Naive thymus-derived CD8-positive, alpha-beta T cell (primary cell): ENCODE data around the gene NTM. TPM values are rescaled to one million over a fixed set of nuclear protein-coding genes. Genes with fewer than 3 reads are reported as not detected.
A peak's percentile ranks its signal among the peaks of the same experiment; 100 is the strongest.

Experiments used
- ATAC-seq, 2 donors: fragments of 150-1000 bp; cut with Tn5 transposase in 1 of 2; sonication (Bioruptor Pico), chemical (Tn5 transposase) in 1 of 2; 1 replicate in 1 of 2; 2 replicates in 1 of 2; pipeline ENCODE4 v1.10.0; 2021; ENCODE audit warnings: mild to moderate bottlenecking in 2 of 2, moderate library complexity in 2 of 2
- POLR2A ChIA-PET: fragments of 350-600 bp; sonication (Branson Sonifier 250); formaldehyde crosslinking; loops from one replicate; lab custom pipeline; 2021; ENCODE audit warnings: antibody characterized with exemption; lab: Charles Lee
- DNase-seq, 10 donors: peaks; one replicate each; pipeline versions ENCODE4 v3.0.0 to v3.0.0-alpha.2; 2020 to 2022
- H3K27ac Mint-ChIP-seq, 10 donors: one replicate each; pipeline ENCODE4 v1.8.0; 2020 to 2022; ENCODE audit warnings: mild to moderate bottlenecking in 10 of 10, mixed read lengths in 10 of 10, moderate library complexity in 4 of 10, inconsistent platforms in 1 of 10
- H3K27me3 Mint-ChIP-seq, 5 donors: one replicate each; pipeline ENCODE4 v1.8.0; 2021 to 2022; ENCODE audit warnings: mixed read lengths in 5 of 5
- H3K36me3 Mint-ChIP-seq, 3 donors: one replicate each; pipeline ENCODE4 v1.8.0; 2020 to 2022; ENCODE audit warnings: mixed read lengths in 3 of 3, mild to moderate bottlenecking in 2 of 3, inconsistent platforms in 1 of 3
- H3K4me1 Mint-ChIP-seq, 4 donors: one replicate each; pipeline ENCODE4 v1.8.0; 2021 to 2022; ENCODE audit warnings: mixed read lengths in 4 of 4
- H3K4me3 Mint-ChIP-seq, 10 donors: one replicate each; pipeline ENCODE4 v1.8.0; 2020 to 2022; ENCODE audit warnings: mild to moderate bottlenecking in 10 of 10, mixed read lengths in 10 of 10, moderate library complexity in 6 of 10, inconsistent platforms in 1 of 10
- H3K9me3 Mint-ChIP-seq, 9 donors: one replicate each; pipeline ENCODE4 v1.8.0; 2020 to 2022; ENCODE audit warnings: mixed read lengths in 9 of 9, mild to moderate bottlenecking in 3 of 9, inconsistent platforms in 1 of 9, moderate library complexity in 1 of 9
- polyA plus RNA-seq, 3 donors: library from polyadenylated mRNA; unstranded; fragments of 300-500 nt; fragmentation: Illumina TruSeq; gene quantifications; one replicate each; pipeline ENCODE4 v1.2.3, GENCODE V29; 2021
- total RNA-seq, 8 experiments: library from RNA in 2 of 8; stranded (reverse) in 2 of 8; gene quantifications; one replicate each; pipeline ENCODE4 v1.2.3 and lab custom pipeline; 2021 to 2026

Gene NTM
- total and polyA plus RNA-seq, 5 experiments from 2014 or later: not detected

DNA sequence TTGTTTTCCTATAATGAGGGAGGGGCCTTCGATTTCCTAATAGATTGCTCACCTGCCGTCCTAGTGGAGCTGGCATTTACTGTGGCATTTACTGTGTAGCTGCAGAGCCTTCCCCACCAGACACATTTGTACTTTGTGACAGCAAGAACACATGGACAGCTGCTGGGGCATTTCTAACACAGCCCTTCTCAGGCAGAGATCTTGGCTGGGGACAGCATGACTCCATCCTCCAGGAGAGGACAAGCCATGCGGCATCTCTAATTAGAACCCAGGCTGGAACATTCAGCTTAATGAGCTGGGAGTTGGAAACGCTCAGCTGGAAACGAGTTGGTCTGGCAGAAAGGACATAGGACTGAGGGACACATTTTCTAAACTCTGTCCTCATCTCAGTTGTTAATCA lies 887.5 kb downstream of the NTM start:
- Mint-ChIP-seq H3K36me3 (no peaks in the 10 kb centered on the region), H3K9me3 (peaks cover 0 to 5% (median 0%) of the 10 kb centered on the region in 9 donors), H3K27ac (no peak overlapping the region), H3K4me3 (no peak overlapping the region), H3K4me1 (no peaks in the 10 kb centered on the region), H3K27me3 (no peaks in the 10 kb centered on the region)
- DNase-seq (no peak), ATAC-seq (no peak)
- POLR2A ChIA-PET: no interaction called here

DNA sequence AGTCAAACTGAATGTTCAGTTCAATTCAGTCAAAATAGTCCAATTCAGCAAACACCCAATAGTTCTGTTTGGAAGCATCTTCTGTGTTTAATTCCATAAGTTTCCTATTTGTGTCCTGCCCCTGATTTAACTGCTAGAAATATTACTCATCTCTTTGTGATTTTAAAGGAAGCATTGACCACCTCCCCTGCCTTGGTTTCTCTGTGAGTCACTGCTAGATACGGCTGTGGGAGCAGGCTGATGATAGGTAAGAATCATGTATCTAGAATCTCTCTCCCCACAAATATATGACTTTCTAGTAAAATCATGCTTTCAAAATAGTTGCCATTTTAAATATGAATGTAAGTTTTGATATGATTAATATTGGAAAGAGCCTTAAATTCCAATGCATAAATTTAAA lies 888.5 kb downstream of the NTM start:
- no peak for ATAC-seq
- POLR2A ChIA-PET: no interaction called here
- H3K4me1 Mint-ChIP-seq: no peaks in the 10 kb centered on the region

DNA sequence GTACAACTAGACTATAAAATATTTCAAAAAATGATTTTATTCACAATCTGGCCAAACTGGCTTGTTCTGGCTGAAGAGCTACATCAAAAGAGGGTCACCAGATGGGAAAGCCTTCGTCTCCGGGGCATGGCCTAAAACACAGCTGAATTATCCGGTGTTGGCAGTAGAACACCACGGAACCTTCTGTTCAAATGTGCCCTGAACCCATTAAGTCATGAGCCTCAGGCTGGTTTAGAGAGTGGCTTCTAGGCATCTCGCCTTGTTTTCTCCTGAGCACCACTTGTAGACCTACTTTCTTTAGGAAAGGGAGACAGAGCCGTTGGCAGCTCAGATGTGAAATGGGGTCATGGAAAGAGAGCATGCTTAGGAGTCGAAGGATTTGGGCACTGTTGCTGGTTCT lies 890.2 kb downstream of the NTM start:
- H3K9me3 Mint-ChIP-seq: peaks cover 0 to 5% (median 0%) of the 10 kb centered on the region in 9 donors
- no peak for ATAC-seq
- no peaks in the 10 kb centered on the region for H3K4me1 Mint-ChIP-seq
- POLR2A ChIA-PET: no interaction called here
- no peak overlapping the region for H3K27ac Mint-ChIP-seq
- no peak overlapping the region for H3K4me3 Mint-ChIP-seq
- no peak for DNase-seq
- no peaks in the 10 kb centered on the region for H3K36me3 Mint-ChIP-seq
- H3K27me3 Mint-ChIP-seq: peaks cover 0 to 9% (median 0%) of the 10 kb centered on the region in 5 donors

More for the DNA sequence above, 888.5 kb downstream of the NTM start:
- H3K27ac Mint-ChIP-seq: no peak overlapping the region
- H3K4me3 Mint-ChIP-seq: no peak overlapping the region
- peaks cover 0 to 7% (median 0%) of the 10 kb centered on the region in 5 donors for H3K27me3 Mint-ChIP-seq
- H3K9me3 Mint-ChIP-seq: peaks cover 0 to 5% (median 0%) of the 10 kb centered on the region in 9 donors
- DNase-seq: no peak
- no peaks in the 10 kb centered on the region for H3K36me3 Mint-ChIP-seq

DNA sequence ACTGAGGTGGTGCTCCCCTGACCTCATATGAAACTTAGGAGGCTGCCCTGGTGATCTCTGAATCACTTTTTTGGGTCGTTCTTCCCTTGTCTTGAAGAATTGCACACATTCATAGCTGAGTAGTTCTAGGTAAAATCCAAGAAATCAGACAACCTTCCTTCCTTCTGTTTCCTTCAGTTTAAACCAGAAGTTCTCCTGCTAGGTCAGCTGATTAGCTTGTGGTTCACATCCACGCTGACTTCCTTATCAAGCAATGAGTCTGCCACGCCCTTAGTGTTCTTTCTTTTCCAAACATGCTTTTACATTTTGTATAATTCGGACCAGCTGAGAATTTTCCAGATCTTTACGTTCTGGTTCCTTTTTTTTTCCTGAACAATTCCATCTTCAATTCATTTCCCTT lies 892.8 kb downstream of the NTM start:
- Mint-ChIP-seq H3K27me3 (peaks cover 0 to 9% (median 0%) of the 10 kb centered on the region in 5 donors), H3K27ac (no peak overlapping the region), H3K9me3 (peaks cover 0 to 6% (median 2%) of the 10 kb centered on the region in 9 donors), H3K4me1 (no peaks in the 10 kb centered on the region), H3K36me3 (no peaks in the 10 kb centered on the region), H3K4me3 (no peak overlapping the region)
- DNase-seq: no peak
- POLR2A ChIA-PET: no interaction called here
- ATAC-seq: no peak

DNA sequence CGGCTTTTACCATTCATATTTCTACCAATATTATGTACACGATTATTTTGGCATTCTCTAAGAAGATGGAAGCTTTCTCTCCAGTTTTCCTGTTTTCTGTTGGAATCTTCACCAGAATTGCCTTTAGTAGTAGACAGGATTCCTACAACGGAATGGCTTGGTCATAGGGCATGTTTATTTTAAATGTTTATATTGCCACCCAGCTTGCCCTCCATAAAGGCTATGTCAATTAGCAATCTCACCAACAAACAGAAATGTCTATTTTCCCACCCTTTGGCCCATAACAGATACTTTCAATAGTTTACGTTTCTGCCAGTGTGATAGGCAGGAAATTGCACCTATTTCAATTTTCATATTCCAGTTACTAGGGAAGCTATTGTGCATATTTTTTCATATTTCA lies 893.5 kb downstream of the NTM start:
- H3K27ac Mint-ChIP-seq: no peak overlapping the region
- POLR2A ChIA-PET: no interaction called here
- H3K4me3 Mint-ChIP-seq: no peak overlapping the region
- ATAC-seq (no peak), DNase-seq (no peak)
- no peaks in the 10 kb centered on the region for H3K36me3 Mint-ChIP-seq
- no peaks in the 10 kb centered on the region for H3K4me1 Mint-ChIP-seq
- peaks cover 0 to 10% (median 2%) of the 10 kb centered on the region in 9 donors for H3K9me3 Mint-ChIP-seq
- peaks cover 0 to 9% (median 0%) of the 10 kb centered on the region in 5 donors for H3K27me3 Mint-ChIP-seq

DNA sequence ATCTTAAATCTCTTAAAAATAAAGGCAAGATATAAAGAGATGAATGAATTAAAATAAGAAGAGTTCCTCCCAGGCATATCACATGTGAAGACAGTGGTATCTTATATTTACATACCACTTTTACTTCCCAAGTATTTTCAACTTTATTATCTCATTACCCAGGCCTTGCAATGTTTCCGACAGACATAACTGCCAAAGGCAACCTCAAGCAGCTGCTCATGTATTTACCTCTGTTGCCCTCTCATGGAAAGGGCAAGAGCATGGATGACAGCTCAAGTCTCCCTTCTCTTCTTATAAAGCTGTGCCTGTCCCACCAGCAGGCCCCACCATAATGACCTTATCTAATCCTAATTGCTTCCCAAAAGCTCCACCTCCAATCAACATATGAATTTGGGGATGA lies 894.2 kb downstream of the NTM start:
- no peaks in the 10 kb centered on the region for H3K4me1 Mint-ChIP-seq
- H3K36me3 Mint-ChIP-seq: no peaks in the 10 kb centered on the region
- peaks cover 0 to 11% (median 2%) of the 10 kb centered on the region in 9 donors for H3K9me3 Mint-ChIP-seq
- H3K4me3 Mint-ChIP-seq: no peak overlapping the region
- POLR2A ChIA-PET: no interaction called here
- ATAC-seq (no peak), DNase-seq (no peak)
- H3K27me3 Mint-ChIP-seq: peaks cover 0 to 9% (median 0%) of the 10 kb centered on the region in 5 donors
- H3K27ac Mint-ChIP-seq: no peak overlapping the region

DNA sequence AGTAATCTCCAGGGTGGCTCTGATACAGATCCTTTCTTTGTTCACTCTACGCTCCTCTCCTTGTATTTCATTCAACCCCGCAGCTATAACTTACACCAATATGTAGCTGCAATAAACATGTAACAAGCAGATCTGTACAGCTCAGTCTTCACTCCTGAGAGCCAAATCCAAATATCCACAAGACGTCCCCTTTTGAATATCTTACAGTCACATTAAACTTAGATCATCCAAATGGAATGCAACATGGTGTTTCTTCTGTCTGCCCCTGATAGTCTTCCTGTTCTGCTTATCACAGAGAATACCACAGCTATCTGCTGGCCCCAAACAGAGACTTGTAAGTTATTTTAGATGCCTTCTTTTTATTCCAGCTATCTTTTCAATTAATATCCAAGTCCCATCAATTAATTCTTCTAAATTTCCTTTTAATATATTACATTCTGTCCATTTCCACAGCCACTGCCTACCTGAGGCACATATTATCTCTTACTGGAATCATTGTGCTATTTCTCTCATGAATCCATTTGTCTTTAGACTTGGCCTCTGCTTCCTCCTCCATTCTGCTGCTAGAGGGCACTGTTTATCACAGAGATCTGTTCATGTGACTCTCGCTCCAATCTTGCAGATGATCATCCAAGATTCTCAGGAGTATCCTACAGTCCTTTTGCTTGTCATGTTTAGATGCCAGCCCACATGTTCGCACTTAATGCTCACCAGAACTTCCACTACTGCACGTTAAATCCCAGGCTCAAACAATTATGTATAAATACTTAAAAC lies 908.6 kb downstream of the NTM start:
- no peaks in the 10 kb centered on the region for H3K36me3 Mint-ChIP-seq
- H3K4me1 Mint-ChIP-seq: no peaks in the 10 kb centered on the region
- POLR2A ChIA-PET: no interaction called here
- H3K4me3 Mint-ChIP-seq: no peak overlapping the region
- DNase-seq: peak in 1 of 10 donors; percentile 1
- H3K27me3 Mint-ChIP-seq: peaks cover 0 to 14% (median 2%) of the 10 kb centered on the region in 5 donors
- peaks cover 0 to 11% (median 0%) of the 10 kb centered on the region in 9 donors for H3K9me3 Mint-ChIP-seq
- no peak overlapping the region for H3K27ac Mint-ChIP-seq
- no peak for ATAC-seq

DNA sequence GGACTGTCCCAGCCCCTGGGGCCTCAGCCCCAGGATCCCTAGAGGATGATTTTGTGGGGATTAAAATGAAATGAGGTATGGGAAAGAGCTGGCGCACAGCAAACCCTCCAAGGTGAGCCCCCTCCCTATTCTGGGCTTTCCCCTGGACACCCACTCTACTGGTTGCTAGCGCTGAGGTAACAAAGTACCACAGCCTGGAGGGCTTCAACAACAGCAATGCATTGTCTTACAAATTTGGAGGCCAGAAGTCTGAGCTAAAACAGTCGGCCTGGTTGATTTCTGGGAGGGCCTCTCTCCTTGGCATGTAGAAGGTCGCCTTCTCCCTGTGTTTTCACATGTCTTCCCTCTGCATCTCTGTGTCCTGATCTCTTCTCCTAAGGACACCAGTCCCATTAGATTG lies 913.6 kb downstream of the NTM start:
- peaks cover 0 to 6% (median 0%) of the 10 kb centered on the region in 9 donors for H3K9me3 Mint-ChIP-seq
- no peak overlapping the region for H3K27ac Mint-ChIP-seq
- no peak overlapping the region for H3K4me3 Mint-ChIP-seq
- H3K4me1 Mint-ChIP-seq: no peaks in the 10 kb centered on the region
- no peak for DNase-seq
- no peak for ATAC-seq
- no peaks in the 10 kb centered on the region for H3K36me3 Mint-ChIP-seq
- H3K27me3 Mint-ChIP-seq: peaks cover 0 to 16% (median 10%) of the 10 kb centered on the region in 5 donors
- POLR2A ChIA-PET: no interaction called here

DNA sequence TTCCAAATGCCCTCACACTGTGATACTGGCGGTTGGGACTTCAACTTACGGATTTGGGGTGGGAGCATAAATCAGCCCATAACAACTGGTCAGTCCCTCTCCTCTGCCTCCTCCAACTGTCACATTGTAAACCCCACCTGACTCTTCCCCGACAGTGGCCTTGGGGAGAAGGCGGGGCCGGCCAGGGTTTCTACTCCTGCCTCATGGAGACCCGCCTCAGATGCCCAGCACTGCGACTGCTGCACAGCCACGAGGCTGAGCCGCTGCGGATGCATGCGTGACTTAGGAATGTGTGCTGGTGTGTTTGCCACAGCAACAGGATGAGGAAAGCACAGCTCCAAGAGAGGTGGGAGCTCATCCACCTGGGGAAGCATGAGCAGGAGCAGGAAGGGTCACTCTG lies 914.2 kb downstream of the NTM start:
- DNase-seq: no peak
- POLR2A ChIA-PET: no interaction called here
- H3K4me3 Mint-ChIP-seq: no peak overlapping the region

DNA sequence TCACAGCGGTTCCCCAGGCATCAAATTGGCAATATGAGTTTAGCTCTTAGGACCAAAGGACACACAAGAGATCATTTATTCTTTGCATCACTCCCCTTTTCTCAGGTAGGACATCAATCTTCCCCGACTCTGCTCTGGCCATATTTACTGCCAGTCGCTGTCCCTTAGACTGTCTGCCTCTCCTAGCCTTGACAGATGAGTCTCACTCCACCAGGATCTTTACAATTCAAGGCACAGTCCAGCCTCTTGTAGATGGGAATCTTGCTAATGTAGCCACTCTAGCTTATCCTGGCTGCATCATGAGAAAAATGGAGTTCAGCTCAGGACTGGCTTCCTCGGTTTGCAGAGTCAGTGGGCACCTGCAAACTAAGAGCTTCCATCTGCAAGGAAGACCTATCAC lies 915.2 kb downstream of the NTM start:
- peaks cover 0 to 4% (median 0%) of the 10 kb centered on the region in 9 donors for H3K9me3 Mint-ChIP-seq
- ATAC-seq: no peak
- no peak overlapping the region for H3K27ac Mint-ChIP-seq
- H3K4me1 Mint-ChIP-seq: no peaks in the 10 kb centered on the region
- peaks cover 0 to 16% (median 10%) of the 10 kb centered on the region in 5 donors for H3K27me3 Mint-ChIP-seq
- POLR2A ChIA-PET: no interaction called here
- H3K36me3 Mint-ChIP-seq: no peaks in the 10 kb centered on the region
- DNase-seq: no peak
- H3K4me3 Mint-ChIP-seq: no peak overlapping the region

More for the DNA sequence above, 914.2 kb downstream of the NTM start:
- peak overlapping the region in 1 of 10 donors; percentile 29 for H3K27ac Mint-ChIP-seq
- no peaks in the 10 kb centered on the region for H3K36me3 Mint-ChIP-seq
- H3K9me3 Mint-ChIP-seq: peaks cover 0 to 4% (median 0%) of the 10 kb centered on the region in 9 donors
- no peaks in the 10 kb centered on the region for H3K4me1 Mint-ChIP-seq
- H3K27me3 Mint-ChIP-seq: peaks cover 0 to 13% (median 10%) of the 10 kb centered on the region in 5 donors
- ATAC-seq: no peak

DNA sequence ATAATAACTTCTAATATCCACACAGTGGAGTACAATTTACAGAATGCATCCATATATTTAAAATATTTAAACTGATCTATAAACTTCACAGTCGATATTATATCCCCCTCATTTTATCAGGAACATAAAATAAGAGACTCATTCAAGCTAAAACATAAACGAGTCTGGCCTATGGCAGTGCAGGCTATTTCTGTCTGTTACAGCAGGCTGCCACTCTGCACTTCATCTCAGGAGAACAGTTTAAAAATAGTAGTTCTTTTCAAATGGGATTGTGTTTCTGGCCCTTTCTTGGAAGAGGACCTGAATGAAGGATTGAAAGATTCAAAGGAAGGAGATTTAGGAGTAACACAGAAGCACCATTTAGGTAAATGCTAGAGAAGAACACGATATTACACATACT lies 915.7 kb downstream of the NTM start:
- Mint-ChIP-seq H3K9me3 (peaks cover 0 to 4% (median 0%) of the 10 kb centered on the region in 9 donors), H3K4me3 (no peak overlapping the region), H3K36me3 (no peaks in the 10 kb centered on the region), H3K4me1 (no peaks in the 10 kb centered on the region), H3K27ac (no peak overlapping the region), H3K27me3 (peaks cover 0 to 21% (median 10%) of the 10 kb centered on the region in 5 donors)
- DNase-seq (no peak), ATAC-seq (no peak)
- POLR2A ChIA-PET: no interaction called here

DNA sequence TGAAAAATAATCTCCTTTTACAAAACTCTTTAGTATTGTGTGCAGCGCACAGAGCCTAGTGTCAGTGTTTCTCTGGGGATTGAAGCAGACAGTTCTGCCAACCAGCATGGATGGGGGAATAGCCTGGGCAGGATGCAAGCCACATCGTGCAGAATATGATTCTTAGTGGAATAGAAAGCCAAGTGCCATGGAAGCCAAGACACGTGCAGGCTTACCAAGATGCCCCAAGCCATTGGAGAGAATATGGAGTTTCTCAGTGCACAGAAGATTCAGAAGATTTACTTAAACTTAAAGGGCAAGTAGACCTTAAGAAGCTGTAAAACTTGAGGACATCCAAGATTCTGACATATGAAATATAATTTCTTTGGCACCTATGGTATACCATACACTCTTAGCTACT lies 917.6 kb downstream of the NTM start:
- DNase-seq: no peak
- POLR2A ChIA-PET: no interaction called here
- no peak for ATAC-seq
- peaks cover 3 to 37% (median 11%) of the 10 kb centered on the region in 5 donors for H3K27me3 Mint-ChIP-seq
- peaks cover 0 to 13% (median 0%) of the 10 kb centered on the region in 9 donors for H3K9me3 Mint-ChIP-seq
- no peak overlapping the region for H3K27ac Mint-ChIP-seq
- H3K36me3 Mint-ChIP-seq: no peaks in the 10 kb centered on the region
- H3K4me3 Mint-ChIP-seq: no peak overlapping the region
- no peaks in the 10 kb centered on the region for H3K4me1 Mint-ChIP-seq

DNA sequence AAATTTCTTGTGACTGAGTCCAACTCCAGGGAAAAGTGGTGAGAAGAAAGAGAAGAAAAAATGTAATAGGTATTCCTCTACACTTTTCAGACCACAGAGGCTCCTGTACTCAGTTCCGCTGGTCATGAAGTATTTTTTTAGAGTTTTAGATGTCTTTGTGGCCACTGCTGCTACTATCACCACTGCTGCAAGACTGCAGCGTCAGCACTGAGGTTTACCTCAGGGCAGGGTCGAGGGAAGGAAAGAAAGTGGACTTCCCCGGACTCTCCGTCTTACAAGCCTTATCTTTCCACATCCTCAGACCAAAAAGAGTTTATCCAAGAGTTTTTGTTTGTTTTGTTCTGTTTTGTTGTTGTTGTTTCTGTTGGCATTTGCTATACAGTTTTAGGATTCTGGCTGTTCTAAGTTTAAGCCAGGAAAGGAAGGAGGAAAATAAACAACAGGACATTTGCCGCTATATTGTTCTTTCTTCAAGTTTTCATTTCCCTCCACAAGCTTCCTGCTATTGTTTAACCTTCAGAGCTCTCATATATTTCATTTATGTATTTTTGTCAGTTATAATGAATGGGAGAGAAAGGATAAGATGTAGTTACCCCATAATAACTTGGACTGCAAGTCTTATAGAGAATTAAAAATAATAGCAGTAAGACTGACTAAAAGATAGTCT lies 919.3 kb downstream of the NTM start:
- POLR2A ChIA-PET: no interaction called here
- Mint-ChIP-seq H3K27me3 (peaks cover 3 to 37% (median 10%) of the 10 kb centered on the region in 5 donors), H3K4me3 (no peak overlapping the region), H3K27ac (no peak overlapping the region), H3K36me3 (no peaks in the 10 kb centered on the region), H3K9me3 (peaks cover 0 to 13% (median 0%) of the 10 kb centered on the region in 9 donors), H3K4me1 (no peaks in the 10 kb centered on the region)
- ATAC-seq: no peak
- no peak for DNase-seq
